A673 (cell line): ENCODE measurements around the gene ERBB3.

Source experiments
- CTCF ChIP-seq: fragments of 300-800, 200-600 bp; sonication (generic); conservative IDR thresholded peaks from 2 replicates; pipeline ENCODE4 v1.5.1; 2017; ENCODE audit warnings: low read depth, mild to moderate bottlenecking, antibody characterized with exemption, low read length, moderate library complexity, mixed read lengths
- EZH2 ChIP-seq: fragments of 200-600 bp; sonication (generic); IDR thresholded peaks from 2 replicates; pipeline ENCODE4 v1.6.1; 2017; ENCODE audit warnings: borderline replicate concordance, low read depth, mild to moderate bottlenecking, mixed read lengths, antibody characterized with exemption, low read length; ENCODE audit not compliant: poor library complexity, severe bottlenecking

DNA sequence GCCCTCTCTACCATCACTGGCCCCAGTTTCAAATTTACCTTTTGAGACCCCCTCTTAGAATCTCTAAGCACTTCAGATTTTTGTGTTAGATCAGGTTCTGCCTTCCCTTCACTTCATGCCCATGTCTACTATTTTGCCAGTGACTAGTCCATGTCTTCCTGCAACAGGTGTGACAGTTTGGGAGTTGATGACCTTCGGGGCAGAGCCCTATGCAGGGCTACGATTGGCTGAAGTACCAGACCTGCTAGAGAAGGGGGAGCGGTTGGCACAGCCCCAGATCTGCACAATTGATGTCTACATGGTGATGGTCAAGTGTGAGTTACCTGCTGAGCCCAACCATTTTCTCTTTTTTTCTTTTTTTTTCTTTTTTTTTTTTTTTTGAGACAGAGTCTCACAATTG lies 18.6 kb downstream of the ERBB3 start:
- no peak for TF ChIP-seq CTCF
- no peak for TF ChIP-seq EZH2
